H9 (cell line): Measurements from ENCODE around the gene TGM2. TPM values are rescaled to one million over a fixed set of nuclear protein-coding genes. Genes with fewer than 3 reads are reported as not detected.

Experiments used
- DNase-seq: peaks from one replicate; pipeline ENCODE4 v3.0.0-alpha.2; 2017
- H2AFZ ChIP-seq: one replicate; pipeline ENCODE4 v1.6.1; 2013; ENCODE audit warnings: mild to moderate bottlenecking, low read length, control low read depth, moderate library complexity
- H2AK5ac ChIP-seq: 2 replicates; pipeline ENCODE4 v1.6.1; 2013; ENCODE audit warnings: low read length, control low read depth, mixed read lengths; ENCODE audit not compliant: insufficient read length
- H2BK120ac ChIP-seq: one replicate; pipeline ENCODE4 v1.6.1; 2013; ENCODE audit warnings: low read depth, mild to moderate bottlenecking, low read length, control low read depth, inconsistent platforms; ENCODE audit not compliant: poor library complexity, severe bottlenecking
- H2BK12ac ChIP-seq: 2 replicates; pipeline ENCODE4 v1.6.1; 2013; ENCODE audit warnings: low read length, control low read depth, mixed read lengths, low read depth; ENCODE audit not compliant: insufficient read length
- H2BK15ac ChIP-seq: 2 replicates; pipeline ENCODE4 v1.6.1; 2013; ENCODE audit warnings: low read depth, low read length, control low read depth
- H2BK20ac ChIP-seq: one replicate; pipeline ENCODE4 v1.6.1; 2013; ENCODE audit warnings: low read depth, mild to moderate bottlenecking, low read length, control low read depth, inconsistent platforms; ENCODE audit not compliant: poor library complexity, severe bottlenecking
- H2BK5ac ChIP-seq: 2 replicates; pipeline ENCODE4 v1.6.1; 2013; ENCODE audit warnings: low read length, control low read depth, mixed read lengths; ENCODE audit not compliant: insufficient read length
- H3K14ac ChIP-seq: 2 replicates; pipeline ENCODE4 v1.6.1; 2013; ENCODE audit warnings: low read length, control low read depth; ENCODE audit not compliant: insufficient read depth
- H3K18ac ChIP-seq: 2 replicates; pipeline ENCODE4 v1.6.1; 2013; ENCODE audit warnings: low read depth, mild to moderate bottlenecking, mixed read lengths, low read length, control low read depth; ENCODE audit not compliant: insufficient read length
- H3K23ac ChIP-seq: 2 replicates; pipeline ENCODE4 v1.6.1; 2013; ENCODE audit warnings: low read length, control low read depth, mixed read lengths, low read depth; ENCODE audit not compliant: insufficient read length
- H3K23me2 ChIP-seq: 2 replicates; pipeline ENCODE4 v1.6.1; 2013; ENCODE audit warnings: low read depth, mild to moderate bottlenecking, mixed read lengths, low read length, control low read depth; ENCODE audit not compliant: insufficient read length, poor library complexity, severe bottlenecking
- H3K27ac ChIP-seq: 2 replicates; pipeline ENCODE4 v1.5.1; 2013; ENCODE audit warnings: low read length, control low read depth, mixed read lengths, low read depth; ENCODE audit not compliant: insufficient read length
- H3K27me3 ChIP-seq: 2 replicates; pipeline ENCODE4 v1.6.1; 2013; ENCODE audit warnings: low read length, control low read depth, inconsistent platforms; ENCODE audit not compliant: insufficient read depth
- H3K4ac ChIP-seq: 2 replicates; pipeline ENCODE4 v1.6.1; 2013; ENCODE audit warnings: low read depth, mild to moderate bottlenecking, control low read depth, inconsistent platforms, low read length, moderate library complexity
- H3K4me1 ChIP-seq: 2 replicates; pipeline ENCODE4 v1.6.1; 2013; ENCODE audit warnings: low read length, control low read depth, inconsistent platforms; ENCODE audit not compliant: insufficient read depth
- H3K4me2 ChIP-seq: 2 replicates; pipeline ENCODE4 v1.6.1; 2013; ENCODE audit warnings: low read length, control low read depth, mixed read lengths; ENCODE audit not compliant: insufficient read length, insufficient read depth
- H3K56ac ChIP-seq: 2 replicates; pipeline ENCODE4 v1.6.1; 2013; ENCODE audit warnings: low read depth, mild to moderate bottlenecking, mixed read lengths, low read length, control low read depth; ENCODE audit not compliant: insufficient read length
- H3K79me1 ChIP-seq: 2 replicates; pipeline ENCODE4 v1.6.1; 2013; ENCODE audit warnings: low read depth, mild to moderate bottlenecking, moderate library complexity, low read length, control low read depth, inconsistent platforms; ENCODE audit not compliant: insufficient read depth, poor library complexity, severe bottlenecking
- H3K79me2 ChIP-seq: 2 replicates; pipeline ENCODE4 v1.6.1; 2013; ENCODE audit warnings: low read length, control low read depth, inconsistent platforms; ENCODE audit not compliant: insufficient read depth
- H3K9ac ChIP-seq: 2 replicates; pipeline ENCODE4 v1.6.1; 2013; ENCODE audit warnings: low read length, control low read depth, mixed read lengths; ENCODE audit not compliant: insufficient read length; ENCODE audit errors: extremely low read depth
- H3K9me3 ChIP-seq: one replicate; pipeline ENCODE4 v1.6.1; 2013; ENCODE audit warnings: low read depth, low read length, inconsistent platforms; ENCODE audit not compliant: control insufficient read depth
- H3T11ph ChIP-seq: one replicate; pipeline ENCODE4 v1.6.1; 2013; ENCODE audit warnings: mild to moderate bottlenecking, low read length, control low read depth, inconsistent platforms
- H4K20me1 ChIP-seq: one replicate; pipeline ENCODE4 v1.6.1; 2013; ENCODE audit not compliant: control insufficient read depth, insufficient read length, insufficient read depth
- H4K5ac ChIP-seq: 2 replicates; pipeline ENCODE4 v1.6.1; 2013; ENCODE audit warnings: low read depth, mild to moderate bottlenecking, mixed read lengths, low read length, control low read depth; ENCODE audit not compliant: insufficient read length
- H4K8ac ChIP-seq: replicated peaks from 2 replicates; pipeline ENCODE4 v1.6.1; 2013; ENCODE audit warnings: low read length, control low read depth, mixed read lengths, low read depth; ENCODE audit not compliant: insufficient read length
- H4K91ac ChIP-seq: 2 replicates; pipeline ENCODE4 v1.6.1; 2013; ENCODE audit warnings: low read depth, mild to moderate bottlenecking, moderate library complexity, mixed read lengths, low read length, control low read depth; ENCODE audit not compliant: insufficient read length
- H3K27ac Mint-ChIP-seq, 3 experiments: 2 replicates in 2 of 3; 3 replicates in 1 of 3; pipeline ENCODE4 v1.8.0; 2020 to 2021; ENCODE audit warnings: mixed read lengths in 3 of 3, mild to moderate bottlenecking in 1 of 3, moderate library complexity in 1 of 3
- H3K27me3 Mint-ChIP-seq: 2 replicates; pipeline ENCODE4 v1.8.0; 2021; ENCODE audit warnings: low read depth, mild to moderate bottlenecking, moderate library complexity, mixed read lengths
- H3K36me3 Mint-ChIP-seq, 3 experiments: 2 replicates in 2 of 3; 3 replicates in 1 of 3; pipeline ENCODE4 v1.8.0; 2020 to 2021; ENCODE audit warnings: low read depth in 3 of 3, mixed read lengths in 3 of 3; ENCODE audit not compliant: insufficient read depth in 1 of 3
- H3K4me1 Mint-ChIP-seq, 2 experiments: 2 replicates each; pipeline ENCODE4 v1.8.0; 2020; ENCODE audit warnings: mixed read lengths in 2 of 2
- H3K4me3 Mint-ChIP-seq, 2 experiments: 2 replicates in 1 of 2; 3 replicates in 1 of 2; pipeline ENCODE4 v1.8.0; 2020 to 2021; ENCODE audit warnings: mild to moderate bottlenecking in 2 of 2, mixed read lengths in 2 of 2, moderate library complexity in 1 of 2
- H3K9me3 Mint-ChIP-seq, 2 experiments: 2 replicates in 1 of 2; 3 replicates in 1 of 2; pipeline ENCODE4 v1.8.0; 2020; ENCODE audit warnings: mild to moderate bottlenecking in 2 of 2, mixed read lengths in 2 of 2, moderate library complexity in 1 of 2
- whole genome bisulfite sequencing: extraction: QIAGEN DNeasy Blood & Tissue Kit; methylation state at CpG from one replicate; pipeline ENCODE4 v1.1.7; 2013; ENCODE audit warnings: missing lambda C conversion rate, low lambda C conversion rate, mixed read lengths; ENCODE audit not compliant: insufficient read length; ENCODE audit errors: extremely low coverage; 5-methylcytosine and 5-hydroxymethylcytosine counted together
- total RNA-seq: library from RNA; stranded (reverse); gene quantifications from 2 replicates; pipeline ENCODE4 v1.2.1, GENCODE V29; 2021
- TF ChIP-seq, protein P1 (sequence below): fragments of 200-600 bp; sonication (generic); conservative IDR thresholded peaks from 3 replicates; pipeline ENCODE4 v1.8.0; 2021; ENCODE audit warnings: antibody characterized with exemption, mild to moderate bottlenecking

TGM2 gene
- total RNA-seq, 1 experiment from 2014 or later = 1.1 TPM

DNA sequence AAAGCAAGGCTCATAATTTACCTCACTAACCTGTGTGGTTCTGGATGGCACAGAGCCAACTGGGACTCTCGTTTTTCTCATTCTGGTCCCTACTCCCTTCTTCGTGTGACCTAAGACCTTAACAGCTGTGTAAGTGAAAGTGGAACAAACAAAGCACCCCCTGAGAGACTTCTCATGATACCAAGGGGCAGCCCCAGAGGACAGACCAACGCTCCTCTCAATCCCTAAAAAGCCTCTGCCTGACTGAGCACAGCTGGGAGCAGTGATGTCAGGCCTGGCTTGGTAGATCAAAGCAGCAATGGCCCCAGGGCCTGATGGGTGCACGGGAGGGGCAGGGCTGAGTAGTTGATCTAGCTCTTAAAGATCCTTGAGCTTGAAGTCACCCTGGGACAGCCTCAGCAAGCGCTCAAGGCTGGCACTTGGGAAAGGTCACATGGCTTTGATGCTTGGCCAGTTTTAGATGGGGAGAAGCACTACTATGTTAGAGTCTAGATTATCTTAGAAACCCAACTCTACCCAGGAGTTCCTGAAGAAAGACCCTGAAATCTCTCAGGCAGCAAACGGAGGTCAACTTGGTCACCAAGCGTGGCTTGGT is 16.2 kb upstream of the TGM2 start:
- H3K18ac ChIP-seq = no peak overlapping the region
- WGBS = no CpG with 5 or more reads among the region's 7 CpGs
- H3K36me3 Mint-ChIP-seq = no peaks in the 10 kb centered on the region
- no peaks in the 10 kb centered on the region for H3K79me1 ChIP-seq
- H2BK120ac ChIP-seq = no peak overlapping the region
- H3K4me2 ChIP-seq = no peak overlapping the region
- H3K23ac ChIP-seq = no peak overlapping the region
- H3K4me1 ChIP-seq = no peaks in the 10 kb centered on the region
- H3K9ac ChIP-seq = no peak overlapping the region
- H3K27me3 Mint-ChIP-seq = peaks cover 4% of the 10 kb centered on the region
- TF ChIP-seq, protein P1, sequence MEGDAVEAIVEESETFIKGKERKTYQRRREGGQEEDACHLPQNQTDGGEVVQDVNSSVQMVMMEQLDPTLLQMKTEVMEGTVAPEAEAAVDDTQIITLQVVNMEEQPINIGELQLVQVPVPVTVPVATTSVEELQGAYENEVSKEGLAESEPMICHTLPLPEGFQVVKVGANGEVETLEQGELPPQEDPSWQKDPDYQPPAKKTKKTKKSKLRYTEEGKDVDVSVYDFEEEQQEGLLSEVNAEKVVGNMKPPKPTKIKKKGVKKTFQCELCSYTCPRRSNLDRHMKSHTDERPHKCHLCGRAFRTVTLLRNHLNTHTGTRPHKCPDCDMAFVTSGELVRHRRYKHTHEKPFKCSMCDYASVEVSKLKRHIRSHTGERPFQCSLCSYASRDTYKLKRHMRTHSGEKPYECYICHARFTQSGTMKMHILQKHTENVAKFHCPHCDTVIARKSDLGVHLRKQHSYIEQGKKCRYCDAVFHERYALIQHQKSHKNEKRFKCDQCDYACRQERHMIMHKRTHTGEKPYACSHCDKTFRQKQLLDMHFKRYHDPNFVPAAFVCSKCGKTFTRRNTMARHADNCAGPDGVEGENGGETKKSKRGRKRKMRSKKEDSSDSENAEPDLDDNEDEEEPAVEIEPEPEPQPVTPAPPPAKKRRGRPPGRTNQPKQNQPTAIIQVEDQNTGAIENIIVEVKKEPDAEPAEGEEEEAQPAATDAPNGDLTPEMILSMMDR = no peak
- DNase-seq = no peak
- H3K56ac ChIP-seq = no peak overlapping the region
- no peak overlapping the region for H4K8ac ChIP-seq
- H4K91ac ChIP-seq = no peak overlapping the region
- no peak overlapping the region for H2BK20ac ChIP-seq
- no peak overlapping the region for H2BK12ac ChIP-seq
- no peak overlapping the region for H4K5ac ChIP-seq
- H3K79me2 ChIP-seq = no peaks in the 10 kb centered on the region
- H3K27ac ChIP-seq = no peak overlapping the region
- no peaks in the 10 kb centered on the region for H3K9me3 Mint-ChIP-seq
- H3K27me3 ChIP-seq = no peaks in the 10 kb centered on the region
- no peaks in the 10 kb centered on the region for H4K20me1 ChIP-seq
- H3K23me2 ChIP-seq = no peaks in the 10 kb centered on the region
- H2AFZ ChIP-seq = no peak overlapping the region
- H3K9me3 ChIP-seq = no peaks in the 10 kb centered on the region
- no peak overlapping the region for H2AK5ac ChIP-seq
- H2BK15ac ChIP-seq = no peak overlapping the region
- no peak overlapping the region for H3K4ac ChIP-seq
- no peak overlapping the region for H3K14ac ChIP-seq
- H3T11ph ChIP-seq = no peak overlapping the region
- peaks cover 0 to 3% of the 10 kb centered on the region in 2 experiments; a peak in 1 of 4 replicates for H3K4me1 Mint-ChIP-seq
- H3K4me3 Mint-ChIP-seq = no peak overlapping the region
- H2BK5ac ChIP-seq = no peak overlapping the region
- no peak overlapping the region for H3K27ac Mint-ChIP-seq
